K562 (cell line): ENCODE results near the gene ZAP70. TPM values are rescaled to one million over a fixed set of nuclear protein-coding genes. Genes with fewer than 3 reads are reported as not detected.
A peak's percentile ranks its signal among the peaks of the same experiment; 100 is the strongest.

ENCODE experiments used
- ATAC-seq: fragments of 200-7000 bp; cut with Tn5 transposase; 3 replicates; pipeline ENCODE4 v1.9.1; 2020; ENCODE audit warnings: moderate library complexity
- BruUV-seq: library from RNA; stranded (reverse); fragments of 400-500 nt; replicated peaks from 2 replicates; lab custom pipeline; 2021; lab: Mats Ljungman, UMichigan
- CTCF ChIA-PET: fragments of 300-600 bp; formaldehyde crosslinking; extraction: SDS; loops from one replicate; lab custom pipeline; 2021; ENCODE audit warnings: low intra/inter-chr PET ratio; lab: Yijun Ruan, JAX
- POLR2A ChIA-PET: fragments of 300-600, 350-650 bp; sonication (Branson Sonifier 250); formaldehyde crosslinking; extraction: SDS; loops from one replicate; lab custom pipeline; 2021; ENCODE audit warnings: antibody characterized with exemption, inconsistent platforms; lab: Yijun Ruan, JAX
- DNase-seq, 4 experiments: peaks; one replicate each; pipeline versions ENCODE4 v3.0.0 to v3.0.0-alpha.2; 2011 to 2018; ENCODE audit warnings: low spot score in 3 of 4, mixed read lengths in 3 of 4; ENCODE audit errors: extremely low read depth in 1 of 4
- FAIRE-seq: peaks from 2 replicates; lab custom pipeline; 2011; peaks lifted over from hg19 to GRCh38; lab: Jason Lieb, UNC
- H2AFZ ChIP-seq: 2 replicates; pipeline ENCODE4 v1.6.0; 2011; ENCODE audit warnings: low read depth, low read length, control low read depth, inconsistent platforms
- H3K27ac ChIP-seq: fragments of 200-600 bp; 3 replicates; pipeline ENCODE4 v1.8.0; 2011; ENCODE audit warnings: low read depth, mild to moderate bottlenecking, control low read depth, inconsistent platforms, low read length, moderate library complexity, mixed read lengths; ENCODE audit errors: extremely low read depth
- H3K27me3 ChIP-seq, 2 experiments: fragments of 300-600 bp in 1 of 2; 2 replicates in 1 of 2; 3 replicates in 1 of 2; pipeline versions ENCODE4 v1.6.0 to v1.8.0; 2011; ENCODE audit warnings: inconsistent platforms in 2 of 2, low read length in 2 of 2, mild to moderate bottlenecking in 1 of 2, mixed read lengths in 1 of 2, moderate library complexity in 1 of 2; ENCODE audit not compliant: control insufficient read depth in 2 of 2, insufficient read depth in 2 of 2
- H3K36me3 ChIP-seq: fragments of 300-600 bp; 3 replicates; pipeline ENCODE4 v1.8.0; 2011; ENCODE audit warnings: mild to moderate bottlenecking, low read length, inconsistent platforms; ENCODE audit not compliant: control insufficient read depth, insufficient read depth
- H3K4me1 ChIP-seq, 2 experiments: fragments of 200-600 bp in 1 of 2; replicated peaks in 1 of 2; 2 replicates in 1 of 2; 3 replicates in 1 of 2; pipeline versions ENCODE4 v1.5.1 to v1.8.0; 2011; ENCODE audit warnings: inconsistent platforms in 2 of 2, low read length in 2 of 2, mild to moderate bottlenecking in 1 of 2, mixed read lengths in 1 of 2, moderate library complexity in 1 of 2; ENCODE audit not compliant: control insufficient read depth in 2 of 2, insufficient read depth in 2 of 2
- H3K4me2 ChIP-seq: 2 replicates; pipeline ENCODE4 v1.6.1; 2011; ENCODE audit warnings: low read length, control low read depth, inconsistent platforms, mixed read lengths; ENCODE audit not compliant: insufficient read depth
- H3K4me3 ChIP-seq: fragments of 200-600 bp; sonication (generic), shearing (Covaris generic); 2 replicates; pipeline ENCODE4 v1.5.1; 2016; ENCODE audit warnings: control low read depth, inconsistent platforms
- H3K79me2 ChIP-seq: fragments of 200-600 bp; 3 replicates; pipeline ENCODE4 v1.8.0; 2011; ENCODE audit warnings: low read length, inconsistent platforms; ENCODE audit not compliant: control insufficient read depth, insufficient read depth
- H3K9ac ChIP-seq, 2 experiments: 2 replicates each; pipeline versions ENCODE4 v1.6.0 to v1.6.1; 2011; ENCODE audit warnings: low read depth in 2 of 2, low read length in 2 of 2, control low read depth in 1 of 2, inconsistent platforms in 1 of 2, mild to moderate bottlenecking in 1 of 2, mixed read lengths in 1 of 2; ENCODE audit not compliant: insufficient read depth in 1 of 2
- H3K9me1 ChIP-seq: one replicate; pipeline ENCODE4 v1.6.0; 2011; ENCODE audit warnings: inconsistent platforms, mild to moderate bottlenecking, low read length, moderate library complexity; ENCODE audit not compliant: control insufficient read depth, insufficient read depth
- H3K9me3 ChIP-seq: replicated peaks from 2 replicates; pipeline ENCODE4 v1.5.1; 2011; ENCODE audit warnings: low read depth, low read length, inconsistent platforms; ENCODE audit not compliant: control insufficient read depth, insufficient read depth
- H4K20me1 ChIP-seq: replicated peaks from 2 replicates; pipeline ENCODE4 v1.6.1; 2011; ENCODE audit warnings: low read length, inconsistent platforms, mixed read lengths; ENCODE audit not compliant: control insufficient read depth, insufficient read depth
- KAT7 ChIP-seq: sonication (generic); formaldehyde crosslinking; IDR thresholded peaks from 2 replicates; pipeline ENCODE4 v1.8.0; 2022; ENCODE audit warnings: missing genetic modification reagents, mild to moderate bottlenecking, borderline replicate concordance
- MLX ChIP-seq, 2 experiments: fragments of 450-650 bp in 1 of 2; sonication (generic) in 1 of 2; formaldehyde crosslinking; conservative IDR thresholded peaks; 2 replicates each; pipeline versions ENCODE4 v1.4.0 to v1.8.1; 2020 to 2022; ENCODE audit warnings: mild to moderate bottlenecking in 1 of 2, missing genetic modification reagents in 1 of 2
- SMARCA5 ChIP-seq: fragments of 450-650 bp; IDR thresholded peaks from 2 replicates; pipeline ENCODE4 v1.6.1; 2016
- ZFP36 ChIP-seq: fragments of 150-350 bp; IDR thresholded peaks from 2 replicates; pipeline ENCODE4 v1.6.1; 2018; ENCODE audit warnings: low read length, low read depth; ENCODE audit not compliant: partially characterized antibody
- ZNF436 ChIP-seq: fragments of 250-450, 450-650 bp; sonication (Bioruptor Pico); formaldehyde crosslinking; IDR thresholded peaks from 2 replicates; pipeline ENCODE4 v1.7.0; 2020; ENCODE audit warnings: mild to moderate bottlenecking
- WGBS: fragments of 100-300 bp; shearing (Covaris generic); methylation state at CpG from one replicate; pipeline ENCODE4 v1.1.6; 2016; ENCODE audit warnings: low coverage, mixed read lengths; ENCODE audit not compliant: insufficient coverage; ENCODE audit errors: missing lambda C conversion rate; 5-methylcytosine and 5-hydroxymethylcytosine counted together
- in situ Hi-C: fragments of 300-500 bp; cut with MboI; formaldehyde crosslinking; loops from 4 replicates; pipeline ENCODE4 v1.15.0; 2018; ENCODE audit warnings: inconsistent platforms, mixed read lengths
- intact Hi-C: fragments of 100-400 bp; cut with micrococcal nuclease; formaldehyde crosslinking; loops from 2 replicates; pipeline ENCODE4 v1.14.2; 2022
- polyA plus RNA-seq, 8 experiments: library from polyadenylated mRNA; depleted of rRNA in 4 of 8; stranded (reverse) in 5 of 8; unstranded in 3 of 8; fragments of >200 nt; fragmentation: Nextera tagmentation in 2 of 8; fragmentation: Illumina TruSeq in 1 of 8; extraction: Ambion mirVana in 2 of 8; extraction: Trizol in 1 of 8; gene quantifications; 2 replicates each; pipeline versions ENCODE4 v1.2.1 to v1.2.3, GENCODE V29; 2011 to 2014; ENCODE audit warnings: inconsistent platforms in 1 of 8, missing spikeins in 1 of 8
- total RNA-seq, 7 experiments: library from RNA; depleted of rRNA in 6 of 7; stranded (reverse); fragments of >200 nt in 6 of 7; fragmentation: Illumina TruSeq in 2 of 7; extraction: Trizol in 2 of 7; gene quantifications; 2 replicates each; pipeline versions ENCODE4 v1.2.1 to v1.2.3, GENCODE V29; 2011 to 2021; ENCODE audit warnings: low replicate concordance in 1 of 7
- TF ChIP-seq, protein P1 (sequence below): fragments of 200-800 bp; sonication (Bioruptor generic); IDR thresholded peaks from 2 replicates; pipeline ENCODE4 v1.6.1; 2017; ENCODE audit warnings: missing genetic modification characterization, missing compliant biosample characterization

The ZAP70 gene
- total and polyA plus RNA-seq, 9 of the 15 experiments (the other 6 are each of a cell fraction or from before 2014, with no cell fraction given) = 0.06 to 0.80 (median 0.21) TPM; not detected in 1

DNA sequence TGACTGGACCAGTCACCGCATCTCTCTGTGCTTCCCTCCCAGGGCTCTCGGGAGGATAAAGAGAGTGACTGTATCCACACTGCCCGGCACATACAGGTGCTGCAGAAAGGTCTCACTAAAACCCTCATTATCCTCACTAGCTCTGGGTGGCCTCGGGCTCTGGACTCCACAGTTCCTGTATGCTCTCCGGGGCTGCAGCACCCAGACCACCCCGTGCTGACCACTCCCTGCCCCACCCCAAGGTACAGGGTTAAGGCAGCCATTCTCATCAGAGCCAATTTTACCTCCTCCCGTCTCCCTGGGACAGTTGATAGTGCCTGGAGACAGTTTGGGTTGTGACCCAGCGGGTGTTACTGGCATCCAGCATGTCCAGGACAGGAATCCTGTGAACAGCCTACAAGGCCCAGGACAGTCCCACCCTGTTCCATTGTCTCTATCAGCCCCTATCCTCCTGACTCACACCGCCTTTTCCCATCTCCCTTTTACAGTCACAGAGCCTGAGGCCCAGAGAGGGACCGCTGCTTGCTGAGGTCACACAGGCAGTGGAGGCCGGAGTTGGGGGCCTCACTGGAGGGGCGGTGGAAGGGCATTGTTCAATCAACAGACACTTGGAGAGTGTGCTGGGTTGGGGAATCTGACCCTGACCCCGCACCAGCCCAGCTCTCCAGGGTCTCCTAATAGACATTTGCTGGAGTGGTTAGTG, 1.7 kb downstream of the ZAP70 start:
- in situ Hi-C loops = no loop called here
- no peak overlapping the region for H3K27ac ChIP-seq
- no peak for ATAC-seq

GRCh38 chr2:97715951-97716694, 2.7 kb downstream of the ZAP70 start:
- no peaks in the 10 kb centered on the region for H3K79me2 ChIP-seq
- in situ Hi-C loops = no loop called here

More for the DNA sequence above, 1.7 kb downstream of the ZAP70 start:
- Histone ChIP-seq H3K4me2 (no peak overlapping the region), H3K9ac (peak overlapping the region in 1 of 2 experiments; percentile 19; a peak in 1 of 4 replicates), H3K36me3 (no peaks in the 10 kb centered on the region), H3K9me1 (peaks cover 3% of the 10 kb centered on the region), H2AFZ (no peak overlapping the region), H3K27me3 (peaks cover 0 to 10% of the 10 kb centered on the region in 2 experiments; a peak in 2 of 5 replicates), H3K9me3 (no peaks in the 10 kb centered on the region; the same call in 1 of the 2 replicates), H3K4me3 (no peak overlapping the region), H4K20me1 (peaks cover 4% of the 10 kb centered on the region; the same call in 1 of the 2 replicates), H3K79me2 (no peaks in the 10 kb centered on the region), H3K4me1 (peaks cover 22 to 47% of the 10 kb centered on the region in 2 experiments)
- POLR2A ChIA-PET = no interaction called here
- intact Hi-C loops = no loop called here
- no peak for DNase-seq
- WGBS = 53% methylated on average over 12 of the region's 13 CpGs
- no peak for FAIRE-seq
- TF ChIP-seq ZFP36 = peak; percentile 45
- no peak for TF ChIP-seq KAT7 (CRISPR knock-in tag)
- BruUV-seq = no TSS peak
- CTCF ChIA-PET = no interaction called here

More at GRCh38 chr2:97715951-97716694, 2.7 kb downstream of the ZAP70 start:
- Histone ChIP-seq H3K36me3 (no peaks in the 10 kb centered on the region), H3K27me3 (peaks cover 0 to 10% of the 10 kb centered on the region in 2 experiments; a peak in 2 of 5 replicates), H2AFZ (no peak overlapping the region), H3K4me2 (no peak overlapping the region), H3K4me1 (peaks cover 15 to 37% of the 10 kb centered on the region in 2 experiments), H4K20me1 (peaks cover 4% of the 10 kb centered on the region; the same call in 1 of the 2 replicates)
- POLR2A ChIA-PET = no interaction called here
- FAIRE-seq = no peak
- ATAC-seq = no peak
- intact Hi-C loops = no loop called here
- no peak for TF ChIP-seq MLX (CRISPR knock-in tag; conservative IDR thresholded peaks at IDR 0.05)
- peak; percentile 71; the same call in 1 of the 2 replicates for TF ChIP-seq SMARCA5
- TF ChIP-seq ZNF436 (CRISPR knock-in tag) = 0 out of 2 replicates have a peak, but pooled peaks have one; percentile 46
- TF ChIP-seq, protein P1, sequence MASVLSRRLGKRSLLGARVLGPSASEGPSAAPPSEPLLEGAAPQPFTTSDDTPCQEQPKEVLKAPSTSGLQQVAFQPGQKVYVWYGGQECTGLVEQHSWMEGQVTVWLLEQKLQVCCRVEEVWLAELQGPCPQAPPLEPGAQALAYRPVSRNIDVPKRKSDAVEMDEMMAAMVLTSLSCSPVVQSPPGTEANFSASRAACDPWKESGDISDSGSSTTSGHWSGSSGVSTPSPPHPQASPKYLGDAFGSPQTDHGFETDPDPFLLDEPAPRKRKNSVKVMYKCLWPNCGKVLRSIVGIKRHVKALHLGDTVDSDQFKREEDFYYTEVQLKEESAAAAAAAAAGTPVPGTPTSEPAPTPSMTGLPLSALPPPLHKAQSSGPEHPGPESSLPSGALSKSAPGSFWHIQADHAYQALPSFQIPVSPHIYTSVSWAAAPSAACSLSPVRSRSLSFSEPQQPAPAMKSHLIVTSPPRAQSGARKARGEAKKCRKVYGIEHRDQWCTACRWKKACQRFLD (CRISPR knock-in tag) = no peak
- peak; percentile 95 for TF ChIP-seq ZFP36
- TF ChIP-seq, all 486 proteins: peak for 3
- DNase-seq = no peak
- CTCF ChIA-PET = no interaction called here
- Histone ChIP-seq H3K9ac (no peak overlapping the region; a peak in 1 of 4 replicates), H3K27ac (no peak overlapping the region), H3K9me3 (no peaks in the 10 kb centered on the region), H3K4me3 (no peak overlapping the region), H3K9me1 (peaks cover 3% of the 10 kb centered on the region)
- no TSS peak for BruUV-seq
- 45% methylated on average over 9 of the region's 9 CpGs for WGBS
